H1 (cell line): ENCODE data around the gene AGAP1. TPM values are rescaled to one million over a fixed set of nuclear protein-coding genes. Genes with fewer than 3 reads are reported as not detected.

ENCODE experiments used
- CTCF ChIA-PET: fragments of 300-600 bp; sonication (Branson Sonifier 250); formaldehyde crosslinking; loops from one replicate; lab custom pipeline; 2021; ENCODE audit not compliant: partially characterized antibody; lab: Charles Lee
- POLR2A ChIA-PET: fragments of 300-600 bp; sonication (Branson Sonifier 250); formaldehyde crosslinking; loops from one replicate; lab custom pipeline; 2021; ENCODE audit warnings: inconsistent platforms; ENCODE audit not compliant: partially characterized antibody; lab: Charles Lee
- DNase-seq, 2 experiments: peaks; one replicate each; pipeline versions ENCODE4 v3.0.0 to v3.0.0-alpha.2; 2010 to 2022; ENCODE audit warnings: low spot score in 2 of 2, low read depth in 1 of 2, mixed read lengths in 1 of 2
- FAIRE-seq: peaks from 2 replicates; lab custom pipeline; 2011; peaks lifted over from hg19 to GRCh38; lab: Jason Lieb, UNC
- H2AFZ ChIP-seq: 2 replicates; pipeline ENCODE4 v1.8.1; 2012; ENCODE audit warnings: low read length, inconsistent platforms
- H2AK5ac ChIP-seq: 2 replicates; pipeline ENCODE4 v1.6.1; 2013; ENCODE audit warnings: low read depth, low read length
- H2BK120ac ChIP-seq: replicated peaks from 2 replicates; pipeline ENCODE3; 2013; ENCODE audit warnings: low read depth, low read length, inconsistent platforms
- H2BK12ac ChIP-seq: 2 replicates; pipeline ENCODE4 v1.6.1; 2013; ENCODE audit warnings: low read depth, low read length
- H2BK15ac ChIP-seq: 2 replicates; pipeline ENCODE4 v1.6.1; 2013; ENCODE audit warnings: low read length
- H2BK20ac ChIP-seq: 2 replicates; pipeline ENCODE4 v1.6.1; 2013; ENCODE audit warnings: low read length
- H2BK5ac ChIP-seq: 2 replicates; pipeline ENCODE4 v1.6.1; 2013; ENCODE audit warnings: low read depth, low read length
- H3K14ac ChIP-seq: 2 replicates; pipeline ENCODE4 v1.6.1; 2013; ENCODE audit warnings: inconsistent platforms; ENCODE audit not compliant: insufficient read length
- H3K18ac ChIP-seq: 2 replicates; pipeline ENCODE4 v1.6.1; 2013; ENCODE audit warnings: low read length; ENCODE audit errors: extremely low read depth
- H3K23ac ChIP-seq: 2 replicates; pipeline ENCODE4 v1.6.1; 2013; ENCODE audit warnings: inconsistent platforms; ENCODE audit not compliant: insufficient read length
- H3K23me2 ChIP-seq: 2 replicates; pipeline ENCODE4 v1.6.1; 2013; ENCODE audit warnings: low read depth, low read length
- H3K27ac ChIP-seq: 2 replicates; pipeline ENCODE4 v1.6.1; 2011; ENCODE audit warnings: low read depth, low read length, inconsistent platforms
- H3K27me3 ChIP-seq, 4 experiments: replicated peaks in 1 of 4; 1 replicate in 1 of 4; 2 replicates in 3 of 4; pipeline versions ENCODE4 v1.6.1 to v1.8.1; 2011 to 2013; ENCODE audit warnings: low read length in 3 of 4, mild to moderate bottlenecking in 3 of 4, inconsistent platforms in 2 of 4, mixed read lengths in 2 of 4, moderate library complexity in 1 of 4; ENCODE audit not compliant: control insufficient read depth in 3 of 4, insufficient read depth in 3 of 4; ENCODE audit errors: extremely low read depth in 1 of 4
- H3K36me3 ChIP-seq, 4 experiments: 2 replicates each; pipeline versions ENCODE4 v1.6.1 to v1.8.1; 2011 to 2013; ENCODE audit warnings: mild to moderate bottlenecking in 4 of 4, low read length in 3 of 4, moderate library complexity in 2 of 4, control low read depth in 1 of 4, inconsistent platforms in 1 of 4; ENCODE audit not compliant: insufficient read depth in 4 of 4, control insufficient read depth in 2 of 4
- H3K4ac ChIP-seq: replicated peaks from 2 replicates; pipeline ENCODE3; 2013; ENCODE audit warnings: low read length, low read depth, mixed read lengths, inconsistent platforms; ENCODE audit not compliant: insufficient read length
- H3K4me1 ChIP-seq, 4 experiments: replicated peaks in 1 of 4; 1 replicate in 1 of 4; 2 replicates in 3 of 4; pipeline versions ENCODE4 v1.6.1 to v1.8.1; 2011 to 2013; ENCODE audit warnings: low read length in 3 of 4, inconsistent platforms in 2 of 4, mixed read lengths in 1 of 4; ENCODE audit not compliant: insufficient read depth in 4 of 4, control insufficient read depth in 3 of 4
- H3K4me2 ChIP-seq, 2 experiments: 2 replicates each; pipeline versions ENCODE4 v1.6.1 to v1.8.1; 2011 to 2013; ENCODE audit warnings: low read depth in 2 of 2, low read length in 2 of 2, control low read depth in 1 of 2, inconsistent platforms in 1 of 2, mild to moderate bottlenecking in 1 of 2; ENCODE audit not compliant: insufficient read depth in 1 of 2
- H3K4me3 ChIP-seq, 4 experiments: fragments of 200-600, 300-600 bp in 1 of 4; sonication (generic), shearing (Covaris generic), sonication (Bioruptor Twin) in 1 of 4; 2 replicates each; pipeline versions ENCODE4 v1.5.1 to v1.8.1; 2011 to 2016; ENCODE audit warnings: low read length in 4 of 4, low read depth in 3 of 4, control low read depth in 2 of 4, inconsistent platforms in 2 of 4, mild to moderate bottlenecking in 2 of 4, mixed read lengths in 1 of 4, moderate library complexity in 1 of 4; ENCODE audit not compliant: insufficient read depth in 2 of 4; ENCODE audit errors: extremely low read depth in 1 of 4
- H3K56ac ChIP-seq: replicated peaks from 2 replicates; pipeline ENCODE3; 2013; ENCODE audit warnings: low read depth, mild to moderate bottlenecking, mixed read lengths, low read length, inconsistent platforms; ENCODE audit not compliant: insufficient read length
- H3K79me1 ChIP-seq: 2 replicates; pipeline ENCODE4 v1.6.1; 2013; ENCODE audit warnings: low read depth, low read length, control low read depth
- H3K79me2 ChIP-seq, 2 experiments: 2 replicates each; pipeline versions ENCODE4 v1.6.1 to v1.8.1; 2012 to 2013; ENCODE audit warnings: low read length in 2 of 2, mild to moderate bottlenecking in 2 of 2, inconsistent platforms in 1 of 2; ENCODE audit not compliant: insufficient read depth in 2 of 2, control insufficient read depth in 1 of 2
- H3K9ac ChIP-seq, 4 experiments: replicated peaks in 1 of 4; 1 replicate in 1 of 4; 2 replicates in 3 of 4; pipeline versions ENCODE4 v1.6.1 to v1.8.1; 2011 to 2013; ENCODE audit warnings: low read depth in 3 of 4, low read length in 3 of 4, control low read depth in 2 of 4, mild to moderate bottlenecking in 2 of 4, moderate library complexity in 2 of 4, inconsistent platforms in 1 of 4; ENCODE audit errors: extremely low read depth in 1 of 4
- H3K9me3 ChIP-seq, 2 experiments: 2 replicates each; pipeline versions ENCODE4 v1.6.1 to v1.8.1; 2012 to 2013; ENCODE audit warnings: mild to moderate bottlenecking in 2 of 2, moderate library complexity in 2 of 2, control low read depth in 1 of 2, inconsistent platforms in 1 of 2, low read depth in 1 of 2, low read length in 1 of 2, mixed read lengths in 1 of 2; ENCODE audit not compliant: insufficient read depth in 2 of 2
- H4K20me1 ChIP-seq, 2 experiments: replicated peaks in 1 of 2; 2 replicates each; pipeline versions ENCODE3 to v1.8.1; 2011 to 2013; ENCODE audit warnings: inconsistent platforms in 2 of 2, low read length in 2 of 2, mild to moderate bottlenecking in 1 of 2; ENCODE audit not compliant: insufficient read depth in 2 of 2, control insufficient read depth in 1 of 2
- H4K5ac ChIP-seq: 2 replicates; pipeline ENCODE4 v1.6.1; 2013; ENCODE audit warnings: low read length, low read depth, mixed read lengths, inconsistent platforms; ENCODE audit not compliant: insufficient read length
- H4K8ac ChIP-seq: 2 replicates; pipeline ENCODE4 v1.8.0; 2013; ENCODE audit warnings: mild to moderate bottlenecking, moderate library complexity, low read length, inconsistent platforms; ENCODE audit not compliant: insufficient read depth; ENCODE audit errors: extremely low read depth
- H4K91ac ChIP-seq: replicated peaks from 2 replicates; pipeline ENCODE3; 2013; ENCODE audit warnings: low read length, mixed read lengths, inconsistent platforms; ENCODE audit not compliant: insufficient read length
- CHD2 ChIP-seq: IDR thresholded peaks from 2 replicates; pipeline ENCODE4 v1.6.1; 2012; ENCODE audit warnings: low read length, improper control_type of control experiment
- CTBP2 ChIP-seq: IDR thresholded peaks from 2 replicates; pipeline ENCODE4 v1.7.0; 2011; ENCODE audit warnings: borderline replicate concordance, mild to moderate bottlenecking, moderate library complexity, mixed read lengths, low read length; ENCODE audit not compliant: insufficient read depth, insufficient read length
- EP300 ChIP-seq, 2 experiments: IDR thresholded peaks; 1 replicate in 1 of 2; 2 replicates in 1 of 2; pipeline ENCODE4 v1.6.1; 2011 to 2012; ENCODE audit warnings: low read depth in 2 of 2, low read length in 2 of 2, mild to moderate bottlenecking in 2 of 2, borderline replicate concordance in 1 of 2, inconsistent platforms in 1 of 2, moderate library complexity in 1 of 2
- KDM4A ChIP-seq: IDR thresholded peaks from one replicate; pipeline ENCODE4 v1.7.1; 2012; ENCODE audit warnings: low read depth, mild to moderate bottlenecking, moderate library complexity, low read length, inconsistent platforms; ENCODE audit not compliant: severe bottlenecking
- PHF8 ChIP-seq: fragments of 200-600 bp; sonication (generic); conservative IDR thresholded peaks from 2 replicates; pipeline ENCODE4 v1.7.1; 2012; ENCODE audit warnings: low read depth, mild to moderate bottlenecking, inconsistent platforms, low read length, moderate library complexity
- SAP30 ChIP-seq: fragments of 300-600 bp; sonication (generic); IDR thresholded peaks from 2 replicates; pipeline ENCODE4 v1.7.1; 2012; ENCODE audit warnings: low read length, moderate library complexity, mild to moderate bottlenecking, inconsistent platforms; ENCODE audit not compliant: insufficient read depth, insufficient replicate concordance
- SIX5 ChIP-seq: IDR thresholded peaks from 2 replicates; pipeline ENCODE4 v1.6.1; 2011; ENCODE audit warnings: mild to moderate bottlenecking, low read depth, low read length
- WGBS, 2 experiments: shearing (Covaris generic) in 1 of 2; methylation state at CpG; one replicate each; pipeline versions ENCODE4 v1.1.6 to v1.1.7; 2013 to 2015; ENCODE audit warnings: low lambda C conversion rate in 2 of 2, mixed read lengths in 2 of 2, inconsistent platforms in 1 of 2, low coverage in 1 of 2, missing lambda C conversion rate in 1 of 2; ENCODE audit not compliant: insufficient replicate concordance in 2 of 2, insufficient coverage in 1 of 2, insufficient read length in 1 of 2; ENCODE audit errors: extremely low coverage in 1 of 2, missing lambda C conversion rate in 1 of 2; 5-methylcytosine and 5-hydroxymethylcytosine counted together
- polyA plus RNA-seq, 7 experiments: library from polyadenylated mRNA; depleted of rRNA in 3 of 7; stranded (reverse) in 5 of 7; unstranded in 2 of 7; fragments of >200 nt in 5 of 7; fragments of 200-250 nt in 2 of 7; gene quantifications; 1 replicate in 5 of 7; 2 replicates in 1 of 7; 4 replicates in 1 of 7; pipeline versions ENCODE4 v1.2.1 to v1.2.3, GENCODE V29; 2011 to 2013; ENCODE audit warnings: missing spikeins in 2 of 7, mixed read lengths in 2 of 7
- total RNA-seq: library from RNA; stranded (reverse); fragmentation: NEBNext Ultra II Directional; extraction: Animal tissue kit (Norgen Biotek cat#: 25700); gene quantifications from 2 replicates; pipeline ENCODE4 v1.2.1, GENCODE V29; 2021

The AGAP1 gene
- total and polyA plus RNA-seq, 2 of the 8 experiments (the other 6 are each of a cell fraction or from before 2014, with no cell fraction given), result 18.1 to 39.4 TPM

DNA sequence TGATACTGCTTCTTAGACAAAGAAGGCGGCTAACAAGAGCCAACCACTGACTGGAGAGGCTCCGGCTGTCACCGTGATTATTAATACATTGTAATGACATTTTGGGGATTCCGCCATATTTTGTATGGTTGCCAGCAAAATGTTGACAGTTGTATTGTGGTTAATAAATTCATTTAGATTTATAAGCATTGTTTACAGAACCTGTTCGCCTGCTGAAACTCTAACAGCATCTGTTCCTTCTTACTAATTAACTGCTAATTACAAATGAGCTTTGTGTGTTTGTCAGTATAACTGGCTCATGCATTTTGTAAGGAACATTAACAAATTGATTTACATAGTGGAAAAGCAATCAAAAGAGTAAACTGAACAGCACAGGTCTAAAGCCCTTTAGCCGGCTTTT lies 342.0 kb downstream of the AGAP1 start:
- Histone ChIP-seq H2BK5ac (no peak overlapping the region), H3K9me3 (no peaks in the 10 kb centered on the region), H3K4me3 (no peak overlapping the region), H2AFZ (no peak overlapping the region), H2AK5ac (no peak overlapping the region), H3K14ac (no peak overlapping the region), H3K56ac (no peak overlapping the region), H3K18ac (no peak overlapping the region), H3K4me1 (peaks cover 0 to 6% (median 3%) of the 10 kb centered on the region in 4 experiments; a peak in 4 of 7 replicates), H4K91ac (no peak overlapping the region), H3K79me1 (no peaks in the 10 kb centered on the region), H3K36me3 (no peaks in the 10 kb centered on the region), H3K9ac (no peak overlapping the region), H3K4me2 (no peak overlapping the region), H3K27me3 (no peaks in the 10 kb centered on the region), H3K79me2 (no peaks in the 10 kb centered on the region), H2BK12ac (no peak overlapping the region), H3K23ac (no peak overlapping the region), H4K8ac (no peak overlapping the region), H2BK20ac (no peak overlapping the region), H3K23me2 (no peaks in the 10 kb centered on the region), H2BK15ac (no peak overlapping the region), H4K20me1 (no peaks in the 10 kb centered on the region), H3K27ac (no peak overlapping the region), H4K5ac (no peak overlapping the region), H2BK120ac (no peak overlapping the region), H3K4ac (no peak overlapping the region)
- WGBS, 2 experiments, result 91% methylated on average over 6 of the region's 6 CpGs; no CpG with 5 or more reads in 1 of the 2 experiments
- FAIRE-seq (no peak), DNase-seq (no peak)
- ChIA-PET CTCF (interaction anchor here (0.8 to 1.5 kb wide), 4 partner anchors 11 to 342 kb away, joined by 3 to 5 read pairs (median 4); no protein-coding TSS in a partner anchor), POLR2A (no interaction called here)
- TF ChIP-seq CHD2, result no peak
- no peak for TF ChIP-seq CTBP2
- no peak for TF ChIP-seq PHF8
- no peak for TF ChIP-seq SIX5
- no peak for TF ChIP-seq KDM4A
- no peak for TF ChIP-seq SAP30
- TF ChIP-seq EP300 (IDR thresholded peaks at IDR 0.05; ENCODE audit: borderline replicate concordance in 1 of 2, low read depth in 2 of 2, low read length in 2 of 2), result no peak
